ENCODE measurements around the gene SH3BP2.

Gene SH3BP2, protein sequence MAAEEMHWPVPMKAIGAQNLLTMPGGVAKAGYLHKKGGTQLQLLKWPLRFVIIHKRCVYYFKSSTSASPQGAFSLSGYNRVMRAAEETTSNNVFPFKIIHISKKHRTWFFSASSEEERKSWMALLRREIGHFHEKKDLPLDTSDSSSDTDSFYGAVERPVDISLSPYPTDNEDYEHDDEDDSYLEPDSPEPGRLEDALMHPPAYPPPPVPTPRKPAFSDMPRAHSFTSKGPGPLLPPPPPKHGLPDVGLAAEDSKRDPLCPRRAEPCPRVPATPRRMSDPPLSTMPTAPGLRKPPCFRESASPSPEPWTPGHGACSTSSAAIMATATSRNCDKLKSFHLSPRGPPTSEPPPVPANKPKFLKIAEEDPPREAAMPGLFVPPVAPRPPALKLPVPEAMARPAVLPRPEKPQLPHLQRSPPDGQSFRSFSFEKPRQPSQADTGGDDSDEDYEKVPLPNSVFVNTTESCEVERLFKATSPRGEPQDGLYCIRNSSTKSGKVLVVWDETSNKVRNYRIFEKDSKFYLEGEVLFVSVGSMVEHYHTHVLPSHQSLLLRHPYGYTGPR

DNA sequence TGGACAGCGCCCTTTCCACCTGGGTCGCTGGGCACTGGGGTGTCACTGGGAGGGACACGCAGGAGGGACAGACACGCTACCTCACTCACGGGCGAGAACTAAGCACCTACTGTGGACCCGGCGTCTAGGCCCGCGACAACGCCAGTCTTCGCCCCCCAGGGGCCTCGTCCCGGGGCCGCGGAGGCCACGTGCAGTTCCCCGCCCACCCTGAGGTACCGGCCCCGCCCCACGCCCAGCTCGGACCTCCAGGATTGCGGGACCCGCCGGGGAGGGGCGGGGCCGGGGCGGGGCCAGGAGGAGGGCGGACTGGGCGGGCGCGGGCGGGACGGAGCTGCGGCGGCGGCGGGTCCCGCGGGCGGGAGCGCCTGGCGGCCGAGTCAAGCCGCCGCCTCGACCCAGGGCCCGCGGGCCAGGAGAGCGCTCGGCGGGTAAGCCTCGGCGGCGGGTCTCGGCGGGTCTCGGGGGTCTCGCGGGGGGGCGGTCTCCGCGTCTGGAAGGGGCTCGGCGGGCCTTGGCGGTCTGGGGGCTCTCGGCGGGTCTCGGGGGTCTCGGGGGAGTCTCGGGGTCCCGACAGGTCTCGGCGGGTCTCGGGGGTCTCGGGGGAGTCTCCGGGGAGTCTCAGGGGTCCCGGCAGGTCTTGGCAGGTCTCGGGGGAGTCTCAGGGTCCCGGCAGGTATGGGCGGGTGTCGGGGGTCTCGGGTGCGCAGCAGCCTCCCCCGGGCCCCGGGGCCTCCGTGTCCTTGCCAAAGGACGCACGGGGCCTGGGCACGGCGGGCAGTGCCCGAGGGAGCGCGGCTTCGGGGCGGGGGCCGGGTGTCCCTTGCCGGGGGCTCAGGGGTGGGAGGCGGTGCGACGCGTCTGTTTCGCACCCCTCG, at the start of gene SH3BP2:
Gene SH3BP2, plus strand, starts transcription at position 375 of the 875 bp plus-strand sequence. CDS start 27,533 bp downstream, outside the sequence.
- DNase-seq = peak; percentile 68

GRCh38 chr4:2743518-2744445, 49.1 kb upstream of the SH3BP2 start:
- no peak for DNase-seq

GRCh38 chr4:2744576-2745270, 48.2 kb upstream of the SH3BP2 start:
- DNase-seq = no peak

GRCh38 chr4:2745516-2745915, 47.4 kb upstream of the SH3BP2 start:
- DNase-seq = no peak

DNA sequence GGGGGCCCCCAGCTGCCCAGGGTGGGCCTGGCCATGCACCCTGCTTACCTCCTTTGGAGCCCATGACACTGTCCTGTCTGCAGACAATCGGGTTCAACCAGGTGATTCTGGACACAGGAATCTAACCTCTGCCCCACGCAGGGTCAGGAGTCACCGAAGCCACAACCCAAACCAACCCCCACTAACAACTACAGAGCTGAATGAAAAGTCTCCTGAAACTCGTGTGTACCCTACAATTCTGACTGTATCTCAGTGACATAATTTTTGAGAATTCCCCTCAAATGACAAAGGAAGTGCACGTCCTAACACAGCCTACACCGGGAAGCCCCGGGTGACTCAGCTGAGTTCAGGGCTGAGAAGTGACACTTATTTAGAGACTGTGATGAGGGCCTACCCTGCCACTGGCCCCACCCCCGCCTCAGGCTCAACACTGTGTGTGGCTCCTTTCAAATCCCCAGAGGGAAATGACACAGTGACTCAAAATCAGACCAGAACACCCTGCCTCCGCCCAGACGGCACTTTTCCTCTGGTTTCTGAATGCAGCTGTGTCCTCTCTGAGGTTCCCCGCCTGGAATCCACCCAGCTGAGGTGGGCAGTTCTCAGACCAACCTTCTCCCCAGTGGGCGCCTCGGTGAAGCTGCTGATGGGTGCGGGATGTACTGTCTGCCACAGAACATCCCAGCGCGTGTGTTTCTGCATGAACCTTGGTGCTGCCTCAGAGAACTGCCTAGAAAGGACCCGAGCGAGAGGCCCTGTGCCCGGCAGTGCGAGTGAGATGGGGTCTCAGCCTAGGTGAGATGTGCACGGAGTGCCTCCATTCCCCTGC, 46.7 kb upstream of the SH3BP2 start:
- DNase-seq = no peak

DNA sequence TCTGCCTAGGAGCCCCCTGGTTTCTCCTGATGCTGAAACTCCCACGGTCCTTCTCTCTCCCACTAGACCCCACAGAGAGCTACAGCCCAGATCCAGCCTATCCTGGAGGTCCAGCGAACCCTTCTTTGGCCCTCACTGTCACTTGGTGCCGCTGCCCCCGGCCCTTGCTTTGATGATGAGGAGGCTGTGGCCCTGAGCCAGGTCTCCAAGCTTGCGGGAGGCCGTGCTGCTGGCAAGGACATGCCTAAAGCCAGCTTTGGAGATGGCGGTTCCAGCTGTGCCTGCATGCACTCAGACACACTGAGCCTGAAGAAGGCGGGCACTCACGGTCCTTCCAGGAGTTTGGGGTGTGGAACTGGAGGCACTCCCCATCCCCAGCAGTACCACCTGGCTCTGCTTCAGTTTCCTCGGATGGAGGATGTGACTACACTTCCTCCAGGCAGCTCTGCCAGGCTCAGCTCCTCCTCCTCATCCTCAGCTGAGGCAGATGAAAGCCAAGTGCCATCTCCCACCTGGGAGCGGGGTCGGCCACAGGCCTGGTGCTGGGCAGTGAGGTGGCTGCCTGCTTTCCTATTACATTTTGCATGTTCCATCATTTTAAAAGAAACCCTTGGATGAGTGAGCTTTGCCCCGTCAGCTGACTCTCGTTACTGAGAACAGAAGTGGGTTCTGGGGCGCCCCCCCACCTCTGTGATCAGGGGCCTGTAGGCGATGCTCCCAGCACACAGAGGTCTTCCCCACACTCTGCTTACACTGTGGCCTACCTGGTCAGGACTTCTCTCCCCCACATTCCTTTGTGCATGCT, 45.8 kb upstream of the SH3BP2 start:
- no peak for DNase-seq

GRCh38 chr4:2750719-2751605, 41.9 kb upstream of the SH3BP2 start:
- DNase-seq = no peak

GRCh38 chr4:2753436-2753835, 39.4 kb upstream of the SH3BP2 start:
- DNase-seq = no peak

- DNase-seq = no peak
These were observed 37.8 kb upstream of the SH3BP2 start for GRCh38 chr4:2754848-2755819.

DNA sequence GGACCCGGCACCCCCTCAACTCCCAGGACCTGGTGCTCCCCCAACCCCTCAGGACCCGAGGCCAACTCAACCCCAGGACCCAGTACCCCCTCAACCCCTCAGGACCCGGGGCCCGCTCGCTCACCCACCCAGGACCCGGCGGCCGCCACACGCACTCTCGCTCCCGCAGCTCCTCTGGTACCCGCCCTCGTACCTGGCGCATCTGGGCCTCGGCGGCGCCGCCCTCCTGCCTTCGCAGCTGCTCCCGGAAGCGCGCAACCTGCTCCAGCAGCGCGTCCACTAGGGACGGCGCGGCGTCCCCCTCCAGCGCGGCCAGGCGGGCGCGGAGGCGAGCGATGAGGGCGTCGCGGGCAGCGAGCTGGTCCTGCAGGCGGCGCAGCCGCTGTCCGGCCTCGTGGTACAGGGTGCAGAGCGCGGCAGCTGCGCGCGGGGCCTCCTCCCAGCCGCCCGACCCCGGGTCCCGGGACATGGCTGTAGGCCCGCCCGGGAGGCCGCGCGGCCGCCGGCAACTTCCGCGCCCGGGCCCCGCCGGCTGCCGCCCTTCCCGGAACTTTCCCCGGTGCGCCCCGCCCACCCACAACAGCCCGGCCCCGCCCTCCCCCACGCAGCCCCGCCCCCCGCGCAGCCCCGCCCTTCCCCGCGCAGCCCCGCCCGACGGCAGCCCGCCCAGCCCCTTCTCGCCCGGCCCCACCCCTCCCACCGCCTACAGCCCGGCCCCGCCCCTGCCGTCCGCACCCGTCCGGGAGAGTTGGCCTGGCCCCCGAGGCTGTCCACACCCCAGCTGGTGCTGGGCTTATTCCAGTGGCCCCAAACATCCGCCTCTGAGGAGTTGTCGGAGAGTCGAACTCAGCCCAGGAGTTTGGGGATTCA, 36.8 kb upstream of the SH3BP2 start, which contains the start of gene TNIP2:
Gene TNIP2, minus strand, starts transcription at position 516 of the 870 bp plus-strand sequence. Its CDS starts 47 bp downstream, at position 469.
- DNase-seq = peak; percentile 6

- DNase-seq = no peak
These were observed 36.1 kb upstream of the SH3BP2 start for GRCh38 chr4:2756691-2757350.

- no peak for DNase-seq
These were observed 35.5 kb upstream of the SH3BP2 start for GRCh38 chr4:2757426-2757825.

DNA sequence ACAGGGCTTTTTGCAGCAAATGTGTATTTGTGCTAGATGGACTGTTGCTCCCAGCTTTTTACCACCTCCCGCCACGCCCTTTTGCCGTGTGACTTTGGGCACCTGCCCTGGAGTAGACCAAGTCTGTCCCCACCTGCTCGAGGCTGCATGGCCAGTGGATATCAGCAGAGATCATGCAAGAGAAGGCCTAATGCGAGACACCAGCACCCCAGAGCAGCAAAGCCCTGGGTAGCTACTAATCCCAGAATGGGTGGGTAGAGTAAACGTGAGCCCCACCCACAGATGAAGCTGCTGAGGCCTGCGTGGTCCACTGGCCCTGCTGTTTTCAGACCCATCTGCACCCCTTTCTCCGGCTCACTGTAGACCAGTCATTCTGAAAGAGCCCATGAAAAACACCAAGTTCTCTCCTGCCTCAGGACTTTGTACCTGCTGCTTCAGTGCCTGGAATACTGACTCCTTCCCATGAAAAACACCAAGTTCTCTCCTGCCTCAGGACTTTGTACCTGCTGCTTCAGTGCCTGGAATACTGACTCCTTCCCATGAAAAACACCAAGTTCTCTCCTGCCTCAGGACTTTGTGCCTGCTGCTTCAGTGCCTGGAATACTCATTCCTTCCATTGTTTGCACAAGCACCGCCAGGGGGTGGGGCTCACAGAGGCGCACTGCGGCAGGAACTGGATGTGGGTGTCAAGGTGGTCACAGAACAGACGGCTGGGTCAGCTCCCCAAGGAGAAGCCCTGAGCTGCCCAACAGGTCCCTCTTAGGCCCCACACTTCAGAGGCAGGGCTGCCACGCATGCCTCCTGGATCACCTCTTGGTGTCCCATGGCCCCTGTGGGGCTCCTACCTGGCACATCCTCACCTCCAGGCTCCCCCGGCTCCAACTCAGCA, 31.6 kb upstream of the SH3BP2 start:
- DNase-seq = no peak

GRCh38 chr4:2762048-2762447, 30.8 kb upstream of the SH3BP2 start:
- DNase-seq = no peak

All from NCI-H1048 (cell line).